Epithelial cell of proximal tubule (primary cell): Measurements from ENCODE around the gene THBS1. TPM values are rescaled to one million over a fixed set of nuclear protein-coding genes. Genes with fewer than 3 reads are reported as not detected.

Source experiments
- DNase-seq: peaks from one replicate; pipeline ENCODE4 v3.0.0-alpha.2; 2011; ENCODE audit warnings: low read depth
- H3K4me3 ChIP-seq: 2 replicates; pipeline ENCODE4 v1.5.1; 2011; ENCODE audit warnings: low read depth, mild to moderate bottlenecking, low read length
- CTCF ChIP-seq: conservative IDR thresholded peaks from 2 replicates; pipeline ENCODE4 v1.5.1; 2012; ENCODE audit warnings: low read depth, mild to moderate bottlenecking, low read length
- total RNA-seq: library from RNA; depleted of rRNA; stranded (reverse); fragments of >200 nt; gene quantifications from 2 replicates; pipeline ENCODE4 v1.2.3, GENCODE V29; 2015

The THBS1 gene
- total RNA-seq, 1 donor from 2014 or later, result 61.7 TPM

GRCh38 chr15:39584266-39584659, 3.4 kb downstream of the THBS1 start:
- TF ChIP-seq CTCF, result no peak
- no peak for DNase-seq
- no peak overlapping the region for H3K4me3 ChIP-seq

GRCh38 chr15:39584662-39585388, 3.9 kb downstream of the THBS1 start:
- DNase-seq, result no peak
- TF ChIP-seq CTCF, result no peak
- no peak overlapping the region for H3K4me3 ChIP-seq

- TF ChIP-seq CTCF, result no peak
- no peak for DNase-seq
- no peak overlapping the region for H3K4me3 ChIP-seq
Observed at GRCh38 chr15:39585389-39585841, 4.5 kb downstream of the THBS1 start.

- H3K4me3 ChIP-seq, result no peak overlapping the region
- DNase-seq, result no peak
- no peak for TF ChIP-seq CTCF
Observed at GRCh38 chr15:39585871-39586301, 5.0 kb downstream of the THBS1 start.

- no peak for DNase-seq
- no peak overlapping the region for H3K4me3 ChIP-seq
- TF ChIP-seq CTCF, result no peak
Observed at GRCh38 chr15:39586387-39587095, 5.7 kb downstream of the THBS1 start.

- no peak for TF ChIP-seq CTCF
- no peak for DNase-seq
- H3K4me3 ChIP-seq, result no peak overlapping the region
Observed at GRCh38 chr15:39587096-39587721, 6.3 kb downstream of the THBS1 start.
